Nephron (organoid): ENCODE data around the gene REG4.

Experiments
- H3K27ac Mint-ChIP-seq, 3 experiments: 2 replicates each; pipeline ENCODE4 v1.8.0; 2020; ENCODE audit warnings: mixed read lengths in 3 of 3, mild to moderate bottlenecking in 2 of 3, moderate library complexity in 1 of 3
- H3K27me3 Mint-ChIP-seq: 2 replicates; pipeline ENCODE4 v1.8.0; 2021; ENCODE audit warnings: low read depth, mild to moderate bottlenecking, moderate library complexity, mixed read lengths
- H3K36me3 Mint-ChIP-seq: 2 replicates; pipeline ENCODE4 v1.8.0; 2020; ENCODE audit warnings: low read depth, mixed read lengths
- H3K4me1 Mint-ChIP-seq: 2 replicates; pipeline ENCODE4 v1.8.0; 2020; ENCODE audit warnings: mixed read lengths
- H3K4me3 Mint-ChIP-seq, 3 experiments: 2 replicates each; pipeline ENCODE4 v1.8.0; 2020; ENCODE audit warnings: mild to moderate bottlenecking in 3 of 3, mixed read lengths in 3 of 3, moderate library complexity in 2 of 3
- H3K9me3 Mint-ChIP-seq: 2 replicates; pipeline ENCODE4 v1.8.0; 2020; ENCODE audit warnings: mixed read lengths
- CTCF ChIP-seq, 3 experiments: fragments of 200-600 bp; sonication (generic); IDR thresholded peaks; one replicate each; pipeline ENCODE4 v1.5.0; 2021; ENCODE audit warnings: antibody characterized with exemption in 3 of 3; ENCODE audit not compliant: unreplicated experiment in 3 of 3

Gene REG4

GRCh38 chr1:119815361-119815760, 4.1 kb upstream of the REG4 start:
- no peaks in the 10 kb centered on the region for H3K4me1 Mint-ChIP-seq
- H3K9me3 Mint-ChIP-seq: no peaks in the 10 kb centered on the region
- H3K36me3 Mint-ChIP-seq: no peaks in the 10 kb centered on the region
- TF ChIP-seq CTCF (IDR thresholded peaks at IDR 0.05; ENCODE audit: unreplicated experiment in 3 of 3): no peak
- H3K4me3 Mint-ChIP-seq: no peak overlapping the region
- no peak overlapping the region for H3K27ac Mint-ChIP-seq
- H3K27me3 Mint-ChIP-seq: peaks cover 3% of the 10 kb centered on the region

GRCh38 chr1:119814288-119814687, 3.0 kb upstream of the REG4 start:
- H3K36me3 Mint-ChIP-seq: no peaks in the 10 kb centered on the region
- H3K9me3 Mint-ChIP-seq: no peaks in the 10 kb centered on the region
- no peak overlapping the region for H3K4me3 Mint-ChIP-seq
- no peak overlapping the region for H3K27ac Mint-ChIP-seq
- peaks cover 2% of the 10 kb centered on the region for H3K4me1 Mint-ChIP-seq
- TF ChIP-seq CTCF (IDR thresholded peaks at IDR 0.05; ENCODE audit: unreplicated experiment in 3 of 3): no peak
- H3K27me3 Mint-ChIP-seq: peaks cover 3% of the 10 kb centered on the region

GRCh38 chr1:119811985-119812557, 811 bp upstream of the REG4 start:
- peaks cover 7% of the 10 kb centered on the region for H3K4me1 Mint-ChIP-seq
- H3K36me3 Mint-ChIP-seq: no peaks in the 10 kb centered on the region
- peaks cover 13% of the 10 kb centered on the region for H3K27me3 Mint-ChIP-seq
- no peaks in the 10 kb centered on the region for H3K9me3 Mint-ChIP-seq
- H3K27ac Mint-ChIP-seq: no peak overlapping the region
- H3K4me3 Mint-ChIP-seq: no peak overlapping the region
- TF ChIP-seq CTCF (IDR thresholded peaks at IDR 0.05; ENCODE audit: unreplicated experiment in 3 of 3): no peak

- H3K4me3 Mint-ChIP-seq: no peak overlapping the region
- H3K27ac Mint-ChIP-seq: peak overlapping the region in 1 of 3 experiments; percentile 16
- H3K4me1 Mint-ChIP-seq: peaks cover 7% of the 10 kb centered on the region
- no peaks in the 10 kb centered on the region for H3K9me3 Mint-ChIP-seq
- peaks cover 15% of the 10 kb centered on the region for H3K27me3 Mint-ChIP-seq
- TF ChIP-seq CTCF (IDR thresholded peaks at IDR 0.05; ENCODE audit: unreplicated experiment in 3 of 3): peak; percentile 95 to 97 (median 96)
- H3K36me3 Mint-ChIP-seq: no peaks in the 10 kb centered on the region
Observed at GRCh38 chr1:119808972-119809550, 2.2 kb downstream of the REG4 start.

GRCh38 chr1:119808491-119808890, 2.8 kb downstream of the REG4 start:
- no peak for TF ChIP-seq CTCF (IDR thresholded peaks at IDR 0.05; ENCODE audit: unreplicated experiment in 3 of 3)
- H3K27ac Mint-ChIP-seq: no peak overlapping the region
- H3K27me3 Mint-ChIP-seq: peaks cover 14% of the 10 kb centered on the region
- H3K36me3 Mint-ChIP-seq: no peaks in the 10 kb centered on the region
- H3K4me1 Mint-ChIP-seq: peaks cover 7% of the 10 kb centered on the region
- no peaks in the 10 kb centered on the region for H3K9me3 Mint-ChIP-seq
- no peak overlapping the region for H3K4me3 Mint-ChIP-seq

GRCh38 chr1:119806489-119806888, 4.8 kb downstream of the REG4 start:
- Mint-ChIP-seq H3K36me3 (no peaks in the 10 kb centered on the region), H3K27ac (no peak overlapping the region), H3K27me3 (peaks cover 15% of the 10 kb centered on the region), H3K4me3 (no peak overlapping the region), H3K9me3 (no peaks in the 10 kb centered on the region), H3K4me1 (peaks cover 7% of the 10 kb centered on the region)
- TF ChIP-seq CTCF (IDR thresholded peaks at IDR 0.05; ENCODE audit: unreplicated experiment in 3 of 3): no peak
